GM19025 (cell line): ENCODE data around the gene DNAJB2.
"Not testable (repeated sequence)": the region's sequence is repeated elsewhere in the genome, so short reads cannot be mapped to it uniquely, and the experiment has no call there.

Source experiments
- ATAC-seq: cut with Tn5 transposase; IDR thresholded peaks from one replicate; pipeline ENCODE4 v1.9.1; 2021; ENCODE audit warnings: mild to moderate bottlenecking, low read depth, moderate library complexity; ENCODE audit not compliant: unreplicated experiment

Gene DNAJB2

DNA sequence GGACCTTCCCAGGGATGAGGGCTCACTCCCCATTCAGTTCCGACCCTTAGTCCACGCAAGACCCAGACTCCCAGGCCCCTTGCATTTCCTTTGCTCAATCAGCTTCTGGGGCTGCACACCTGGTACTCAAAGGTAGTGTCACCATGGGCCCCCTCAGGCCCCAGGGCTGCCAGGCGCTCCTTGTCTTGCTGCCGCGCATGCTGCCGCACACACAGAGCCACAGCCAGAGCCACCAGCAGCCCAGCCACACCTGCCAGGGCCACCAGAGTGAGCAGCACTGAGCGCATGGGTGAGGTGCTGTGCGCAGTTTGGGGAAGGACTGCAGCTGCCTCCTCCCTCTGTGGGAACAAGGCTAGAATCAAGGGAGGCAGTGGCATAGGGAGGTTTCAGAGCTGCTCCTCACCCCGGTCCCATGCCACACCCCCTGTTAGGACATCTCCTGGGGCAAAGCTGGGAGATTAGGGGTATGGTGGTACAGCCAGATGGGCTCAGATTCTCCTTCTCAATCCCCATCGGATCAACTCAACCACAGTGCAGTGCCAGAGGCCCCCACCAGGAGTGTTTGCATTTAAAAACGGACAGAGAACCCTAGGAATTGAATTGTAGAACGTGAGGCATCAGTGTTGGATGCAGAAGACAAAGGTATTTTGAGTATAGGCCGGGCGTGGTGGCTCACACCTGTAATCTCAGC is 18.7 kb downstream of the DNAJB2 start:
- ATAC-seq = no peak

DNA sequence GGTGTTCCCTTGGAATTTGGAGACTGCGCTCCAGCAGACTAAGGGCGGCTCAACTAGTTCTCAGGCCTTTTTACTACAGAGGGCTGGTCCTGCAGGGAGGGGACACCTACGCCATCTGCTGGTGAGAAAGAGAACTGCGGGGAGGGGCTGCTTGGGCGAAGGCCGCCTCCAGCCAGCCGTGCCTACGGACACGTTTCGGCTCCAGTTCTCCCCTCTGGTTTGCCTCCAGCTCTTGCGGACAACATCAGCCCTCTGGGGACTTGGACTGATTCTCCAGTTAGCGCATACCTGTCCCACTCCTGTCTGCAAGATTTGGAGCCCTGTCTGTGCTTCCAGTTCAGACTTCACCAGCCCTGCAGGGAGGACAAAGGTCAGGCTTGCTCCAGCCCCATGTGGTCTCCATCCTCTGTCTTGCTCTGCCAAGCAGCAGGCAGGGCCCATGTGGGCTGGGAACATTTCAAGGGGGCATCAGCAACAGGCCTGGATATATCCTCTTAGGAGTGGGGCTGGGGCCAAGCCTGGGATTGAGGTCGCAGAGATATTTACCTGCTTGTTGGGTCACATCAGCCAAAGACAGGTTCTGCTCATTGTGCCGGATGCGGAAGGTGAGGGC is 19.7 kb downstream of the DNAJB2 start:
- ATAC-seq = no peak

DNA sequence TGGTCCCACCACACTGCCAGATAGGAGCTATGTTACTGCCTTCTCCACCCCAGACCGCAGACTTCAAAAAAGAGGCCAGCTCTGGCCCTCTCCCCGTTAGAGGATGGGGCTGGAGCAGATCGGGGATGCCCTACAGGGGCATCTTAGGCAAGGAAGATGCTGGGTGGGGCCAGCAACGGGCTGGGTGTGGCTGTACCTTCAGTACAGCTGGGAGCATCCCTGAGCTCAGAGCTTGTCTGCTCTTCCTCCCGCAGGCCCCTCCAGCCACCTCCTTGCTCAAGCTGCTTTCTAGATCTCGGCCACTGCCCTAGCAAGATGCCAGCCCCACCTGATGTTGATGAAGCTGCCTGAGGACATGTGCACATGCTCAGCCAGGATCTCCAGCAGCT is 20.2 kb downstream of the DNAJB2 start:
- no peak for ATAC-seq

DNA sequence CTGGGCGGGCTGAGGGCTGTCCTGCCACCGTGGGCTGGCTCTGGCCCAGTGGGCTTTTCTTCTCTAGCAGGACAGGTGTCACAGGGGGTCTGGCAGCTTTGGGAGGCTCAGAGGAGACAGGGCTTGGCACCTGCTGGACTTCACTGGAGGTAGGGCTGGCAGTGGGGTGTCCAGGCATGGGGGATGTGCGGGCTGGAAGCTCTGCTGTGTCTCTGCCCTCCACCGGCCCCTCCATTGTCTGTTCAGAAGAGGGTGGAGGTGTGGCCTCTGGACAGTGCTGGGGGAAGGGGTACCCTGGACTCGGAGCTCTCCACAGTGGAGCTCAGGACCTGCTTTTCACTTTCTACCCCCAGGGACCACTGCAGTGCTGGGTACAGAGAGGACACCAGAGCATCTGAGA is 20.9 kb downstream of the DNAJB2 start:
- no peak for ATAC-seq

DNA sequence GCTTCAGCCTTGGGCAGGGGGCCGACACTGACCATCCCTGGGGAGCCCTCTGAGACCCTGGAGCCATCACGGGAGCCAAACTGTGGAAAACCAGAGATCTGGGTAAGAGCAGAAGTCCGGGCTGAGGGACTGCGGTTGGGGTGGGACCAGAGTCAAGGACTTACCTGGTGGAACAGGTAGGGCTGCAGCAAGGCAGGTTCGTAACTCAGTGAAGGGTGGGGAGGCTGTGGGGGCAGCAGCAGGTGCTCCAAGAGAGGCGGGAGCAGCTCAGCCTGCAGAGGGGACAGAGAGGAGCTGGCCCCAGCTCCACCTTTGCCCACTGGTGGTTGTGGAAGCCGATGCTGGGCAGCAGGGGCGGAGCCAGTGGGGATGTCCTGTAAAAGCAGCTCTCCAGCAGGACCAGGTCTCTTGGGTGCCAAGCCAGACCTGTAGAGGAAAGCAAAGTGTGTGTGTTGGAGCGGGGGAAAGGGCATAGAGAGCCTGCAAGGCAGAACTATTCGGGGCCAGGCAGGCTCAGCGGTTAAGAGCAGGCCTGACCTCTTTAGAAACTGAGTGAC is 23.3 kb downstream of the DNAJB2 start:
- ATAC-seq = no peak

DNA sequence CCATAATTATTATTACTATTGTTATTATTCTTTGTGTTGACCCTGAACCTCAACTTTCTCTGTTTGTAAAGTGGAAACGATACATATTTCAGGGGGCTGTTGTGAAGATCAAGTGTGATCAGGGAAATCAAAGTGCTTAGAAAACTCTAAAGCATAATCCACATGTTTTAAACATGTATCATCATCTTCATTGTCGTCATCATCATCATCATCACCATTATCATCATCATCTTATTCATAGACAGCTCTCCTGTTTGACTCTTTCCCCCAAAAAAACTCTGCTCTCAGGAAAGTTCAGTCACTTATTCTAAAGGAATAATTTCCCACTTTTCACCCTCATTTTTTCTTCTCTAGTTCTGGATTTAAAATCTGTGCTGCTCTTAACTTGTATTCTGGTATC is 25.1 kb downstream of the DNAJB2 start:
- no peak for ATAC-seq

DNA sequence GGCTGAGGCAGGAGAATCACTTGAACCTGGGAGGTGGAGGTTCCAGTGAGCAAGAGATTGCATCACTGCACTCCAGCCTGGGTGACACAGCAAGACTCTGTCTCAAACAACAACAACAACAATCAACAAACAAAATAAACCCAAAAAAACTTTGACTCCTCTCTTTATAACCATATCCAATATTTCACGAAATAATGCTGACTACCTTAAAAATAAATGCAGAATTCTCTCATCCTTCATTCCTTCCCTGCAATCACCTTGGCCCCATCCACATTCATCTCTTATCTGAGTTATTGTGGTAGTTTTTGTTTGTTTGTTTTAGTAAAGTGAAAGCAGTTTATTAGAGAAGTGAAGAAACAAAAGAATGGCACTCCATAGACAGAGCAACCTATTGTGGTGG is 26.9 kb downstream of the DNAJB2 start:
- ATAC-seq = no peak

DNA sequence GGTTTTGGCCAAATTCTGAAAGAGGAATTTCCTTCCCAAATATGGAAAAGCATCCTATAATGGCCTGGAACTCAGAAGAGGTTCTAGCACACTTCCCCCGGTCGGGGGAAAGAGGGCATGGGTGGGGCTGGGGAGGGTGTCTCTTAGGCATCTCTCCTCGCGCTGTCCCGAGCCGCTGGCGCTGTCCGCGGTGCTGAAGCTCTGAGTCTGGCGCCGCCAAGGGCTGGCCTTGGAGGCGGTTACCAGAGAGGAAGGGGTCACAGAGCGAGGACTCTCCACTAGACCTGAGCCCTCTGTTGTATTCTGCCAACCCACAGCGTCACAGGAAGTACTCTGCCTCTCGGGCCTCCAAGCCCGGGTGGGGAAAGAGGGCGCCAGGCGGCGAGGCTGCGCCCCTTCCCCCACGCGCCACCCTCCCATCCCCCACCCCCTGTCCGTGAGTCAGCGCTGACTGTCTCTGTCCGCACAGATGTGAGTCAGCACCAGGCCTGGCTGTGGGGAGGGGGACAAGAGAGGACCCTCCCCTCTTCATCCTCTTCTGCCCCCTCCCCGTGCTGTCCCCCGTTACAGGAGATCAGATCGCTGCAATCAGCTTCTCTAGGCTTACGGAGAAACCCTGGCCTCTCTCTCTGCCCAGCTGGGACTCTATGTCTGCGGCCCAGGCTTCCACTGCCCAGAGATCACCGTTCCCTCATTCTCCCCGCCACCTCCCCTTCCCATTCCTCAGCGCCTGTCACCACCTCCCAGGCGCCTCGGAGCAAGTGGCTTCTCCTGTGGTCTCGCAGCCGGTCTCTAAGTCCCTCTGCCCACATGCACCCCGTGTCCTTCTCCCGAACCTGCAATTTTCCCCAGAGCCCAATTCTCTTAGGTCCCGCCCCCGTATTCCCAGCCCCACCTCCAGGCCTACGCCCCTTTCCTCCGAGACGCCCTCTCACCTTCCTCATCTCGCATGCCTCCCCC is 29.3 kb downstream of the DNAJB2 start:
- ATAC-seq = no peak

DNA sequence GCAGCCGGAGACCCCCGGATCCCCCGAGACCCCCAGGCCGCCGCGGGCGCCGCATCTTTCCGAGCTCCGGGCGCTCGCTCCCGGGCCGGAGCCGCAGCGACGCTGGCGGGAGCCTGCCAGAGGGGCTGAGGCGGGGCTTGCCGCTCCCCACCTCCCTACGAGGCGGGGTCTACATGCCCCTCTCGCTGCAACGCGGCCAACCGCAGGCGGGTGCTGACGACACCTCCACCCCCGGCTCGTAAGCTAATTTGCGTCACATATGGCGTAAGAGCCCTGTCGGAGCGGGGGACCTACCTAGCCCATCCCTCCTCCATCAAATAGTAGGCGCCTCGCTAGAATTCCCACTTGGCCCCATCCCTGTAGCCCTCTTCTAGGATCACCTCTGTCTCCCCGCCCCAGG is 30.1 kb downstream of the DNAJB2 start, which contains the start of gene PTPRN:
TSS of gene PTPRN (minus strand) at position 124 of the 400 bp plus-strand sequence. CDS start at position 55, 69 bp downstream.
- ATAC-seq = no peak

DNA sequence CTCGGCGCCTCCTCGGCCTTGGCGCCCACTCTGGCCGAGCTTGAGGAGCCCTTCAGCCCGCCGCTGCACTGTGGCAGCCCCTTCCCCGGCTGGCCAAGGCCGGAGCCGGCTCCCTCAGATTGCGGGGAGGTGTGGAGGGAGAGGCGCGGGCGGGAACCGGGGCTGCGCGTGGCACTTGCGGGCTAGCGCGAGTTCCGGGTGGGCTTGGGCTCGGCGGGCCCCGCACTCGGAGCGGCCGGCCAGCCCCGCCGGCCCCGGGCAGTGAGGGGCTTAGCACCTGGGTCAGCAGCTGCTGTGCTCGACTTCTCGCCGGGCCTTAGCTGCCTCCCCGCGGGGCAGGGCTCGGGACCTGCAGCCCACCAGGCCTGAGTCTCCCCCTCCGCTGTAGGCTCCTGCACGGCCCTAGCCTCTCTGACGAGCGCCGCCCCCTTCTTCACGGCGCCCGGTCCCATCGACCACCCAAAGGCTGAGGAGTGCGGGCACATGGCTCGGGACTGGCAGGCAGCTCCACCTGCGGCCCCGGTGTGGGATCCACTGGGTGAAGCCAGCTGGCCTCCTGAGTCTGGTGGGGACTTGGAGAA is 33.6 kb downstream of the DNAJB2 start:
- not testable (repeated sequence) for ATAC-seq

DNA sequence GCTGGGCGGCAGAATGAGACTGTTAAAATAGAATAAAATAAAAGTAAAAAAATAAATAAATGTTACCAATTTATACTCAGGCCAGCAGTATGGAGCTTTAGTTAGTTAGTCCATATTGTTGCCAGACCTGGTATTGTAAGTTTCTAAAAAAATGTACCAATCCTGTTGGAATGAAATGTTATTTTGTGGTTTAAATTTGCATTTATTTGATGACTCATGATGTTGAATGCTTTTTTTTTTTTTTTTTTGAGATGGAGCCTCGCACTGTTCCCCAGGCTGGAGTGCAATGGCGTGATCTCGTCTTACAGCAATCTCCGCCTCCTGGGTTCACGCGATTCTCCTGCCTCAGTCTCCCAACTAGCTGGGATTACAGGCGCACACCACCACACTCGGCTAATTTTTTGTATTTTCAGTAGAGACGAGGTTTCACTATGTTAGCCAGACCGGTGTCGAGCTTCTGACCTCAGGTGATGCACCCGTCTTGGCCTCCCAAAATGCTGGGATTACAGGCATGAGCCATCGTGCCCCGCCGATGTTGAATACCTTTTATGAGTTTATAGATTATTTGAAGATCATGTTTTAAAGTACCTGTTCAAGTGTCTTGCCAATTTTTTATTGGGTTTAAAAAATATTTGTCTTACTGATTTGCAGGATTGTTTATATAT is 35.8 kb downstream of the DNAJB2 start:
- no peak for ATAC-seq

DNA sequence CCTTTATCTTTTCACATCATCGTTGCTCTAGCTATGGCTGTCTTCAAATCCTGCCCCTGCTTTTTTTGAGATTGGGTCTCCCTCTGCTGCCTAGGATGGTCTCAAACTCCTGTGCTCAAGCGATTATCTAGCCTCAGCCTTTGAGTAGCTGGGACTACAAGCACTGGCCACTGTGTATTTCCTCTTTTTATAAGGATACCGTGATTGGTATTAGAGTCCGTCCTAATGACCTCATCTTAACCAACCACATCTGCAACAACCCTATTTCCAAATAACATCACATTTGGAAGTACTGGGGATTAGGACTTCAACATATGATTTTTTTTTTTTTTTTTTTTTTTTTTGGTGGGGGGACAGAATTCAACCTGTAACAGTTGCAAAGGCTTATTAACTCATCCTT is 44.3 kb downstream of the DNAJB2 start:
- no peak for ATAC-seq

DNA sequence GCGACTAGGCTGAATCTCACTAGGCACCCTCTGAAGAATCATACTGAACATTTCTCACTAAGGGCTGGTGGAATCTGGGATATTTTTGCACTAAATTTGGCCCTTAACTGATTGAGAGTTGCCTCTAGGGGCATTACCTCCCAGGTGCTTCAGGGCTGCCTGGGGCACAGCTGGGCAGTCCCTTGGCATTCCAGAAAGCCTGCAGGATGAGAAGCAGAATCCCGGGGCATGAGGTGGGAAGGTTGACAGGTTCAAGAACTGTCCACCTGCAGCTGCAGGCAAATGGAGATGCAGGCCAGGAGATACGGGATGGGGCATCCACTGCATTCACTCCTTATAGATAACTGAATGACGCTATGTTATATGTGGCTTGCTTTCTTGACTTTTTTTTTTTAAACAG is 46.0 kb downstream of the DNAJB2 start:
- no peak for ATAC-seq

DNA sequence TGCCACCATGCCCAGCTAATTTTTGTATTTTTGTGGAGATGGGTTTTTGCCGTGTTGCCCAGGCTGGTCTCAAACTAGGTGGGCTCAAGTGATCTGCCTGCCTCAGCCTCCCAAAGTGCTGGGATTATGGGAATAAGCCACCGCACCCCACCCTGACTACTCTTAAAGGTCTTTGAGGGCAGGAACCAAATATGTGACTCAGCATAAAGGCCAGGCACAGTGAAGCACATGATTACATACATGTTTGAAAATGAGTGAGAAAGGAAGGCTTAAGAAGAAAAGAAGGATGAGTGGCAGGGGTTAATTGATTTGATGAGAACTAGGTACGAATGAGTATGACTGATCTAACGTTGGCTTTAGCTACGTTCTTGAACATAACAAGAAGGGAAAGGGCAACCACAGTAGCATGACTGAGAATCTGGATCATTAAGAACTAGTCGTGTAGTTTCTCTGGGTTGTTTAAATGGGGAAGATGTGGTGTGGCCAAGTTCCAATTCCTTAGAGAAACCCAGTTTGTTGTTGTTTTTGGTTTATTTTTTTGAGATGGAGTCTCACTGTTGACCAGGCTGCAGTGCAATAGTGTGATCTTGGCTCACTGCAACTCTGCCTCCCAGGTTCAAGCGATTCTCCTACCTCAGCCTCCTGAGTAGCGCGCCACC is 46.6 kb downstream of the DNAJB2 start:
- no peak for ATAC-seq

DNA sequence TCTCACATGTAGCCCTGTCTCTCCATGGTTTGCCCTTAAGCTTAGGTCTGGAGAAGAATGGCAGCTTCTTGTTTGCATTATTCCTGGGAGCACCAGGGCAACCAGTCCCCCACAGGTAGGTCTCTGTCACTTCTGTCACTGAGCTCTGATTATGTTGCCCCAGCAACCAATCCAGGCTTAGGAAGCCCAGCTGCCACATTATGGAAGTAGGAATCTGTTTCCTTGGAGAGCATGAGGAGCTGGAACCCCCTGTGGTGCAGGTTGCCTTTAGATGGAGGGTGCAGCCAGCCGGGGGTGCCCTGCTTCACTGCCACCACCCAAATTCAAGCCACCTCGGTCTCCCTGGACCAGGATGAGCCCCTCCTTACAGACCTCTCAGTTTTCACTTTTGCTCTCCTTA is 48.6 kb downstream of the DNAJB2 start:
- no peak for ATAC-seq

DNA sequence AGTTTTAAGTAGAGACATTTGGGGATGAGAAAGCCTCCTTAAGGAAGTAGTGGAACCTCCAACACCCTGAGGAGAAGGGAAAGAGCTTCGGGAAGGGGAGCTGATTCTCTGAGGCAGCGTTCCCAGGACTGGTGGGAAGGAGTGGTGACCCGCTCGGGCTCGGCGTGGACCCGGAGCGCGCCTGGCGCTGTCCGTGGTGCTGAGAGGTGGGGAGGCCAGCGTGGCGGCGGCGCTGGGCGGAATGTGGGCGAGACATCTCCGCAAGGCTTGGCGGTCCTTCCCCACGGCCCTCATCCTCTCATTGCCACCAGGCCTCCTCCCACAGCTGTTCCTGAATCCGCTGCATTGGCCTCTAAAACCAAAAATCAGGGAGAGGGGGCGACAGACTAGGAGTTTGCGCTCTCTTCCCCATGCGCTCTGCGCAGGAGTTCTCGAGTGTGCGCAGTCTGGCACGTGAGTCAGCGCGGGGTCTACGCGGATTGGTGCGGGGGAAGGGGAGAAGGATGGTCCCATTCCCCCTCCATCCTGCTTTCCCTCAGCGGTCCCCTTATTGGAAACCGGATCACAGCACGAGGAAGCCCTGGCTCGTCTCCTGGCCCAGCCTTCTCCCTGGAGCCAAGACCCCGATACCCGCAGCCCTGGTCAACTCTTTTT is 52.5 kb downstream of the DNAJB2 start:
- ATAC-seq = no peak

DNA sequence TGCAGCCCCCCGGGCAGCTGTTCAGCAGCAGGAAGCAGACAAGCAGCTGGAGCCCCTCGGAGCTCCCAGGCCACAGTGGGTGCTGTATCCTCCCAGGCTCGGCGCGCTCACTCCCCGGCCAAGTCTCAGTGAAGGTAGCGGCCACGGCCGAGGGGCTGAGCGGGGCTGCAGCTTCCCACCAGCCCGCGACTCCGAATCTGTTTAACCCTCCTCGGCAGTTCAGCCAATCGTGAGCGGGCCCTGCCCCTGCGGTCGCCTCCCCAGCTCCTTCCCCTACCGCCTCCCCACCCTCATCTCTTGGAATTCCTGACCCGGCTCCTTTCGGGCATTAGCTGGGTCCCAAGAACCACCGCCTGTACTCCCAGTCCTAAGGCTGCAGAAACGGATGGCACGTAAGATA is 53.4 kb downstream of the DNAJB2 start, which contains the start of gene RESP18:
TSS of gene RESP18 (minus strand) at position 203 of the 400 bp plus-strand sequence.
- no peak for ATAC-seq

DNA sequence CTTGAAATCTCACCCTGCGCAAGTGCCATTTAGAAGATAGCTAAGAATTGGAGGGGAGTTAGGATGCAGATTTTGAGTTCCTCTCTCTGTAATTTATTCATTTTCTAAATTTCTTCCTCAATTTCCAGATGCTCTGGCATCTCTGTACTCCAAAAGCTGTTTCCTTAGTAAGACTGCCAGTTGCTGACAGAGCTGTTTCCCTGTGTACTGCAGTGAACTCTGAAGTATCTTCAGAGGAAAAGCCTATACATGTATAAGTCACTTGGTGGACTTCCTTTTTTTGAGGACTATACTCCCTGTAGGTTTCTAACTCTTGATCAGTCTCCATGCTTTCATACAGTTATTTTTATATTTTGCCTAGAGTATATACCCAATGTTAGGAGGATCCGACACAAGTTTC is 54.9 kb downstream of the DNAJB2 start:
- no peak for ATAC-seq

DNA sequence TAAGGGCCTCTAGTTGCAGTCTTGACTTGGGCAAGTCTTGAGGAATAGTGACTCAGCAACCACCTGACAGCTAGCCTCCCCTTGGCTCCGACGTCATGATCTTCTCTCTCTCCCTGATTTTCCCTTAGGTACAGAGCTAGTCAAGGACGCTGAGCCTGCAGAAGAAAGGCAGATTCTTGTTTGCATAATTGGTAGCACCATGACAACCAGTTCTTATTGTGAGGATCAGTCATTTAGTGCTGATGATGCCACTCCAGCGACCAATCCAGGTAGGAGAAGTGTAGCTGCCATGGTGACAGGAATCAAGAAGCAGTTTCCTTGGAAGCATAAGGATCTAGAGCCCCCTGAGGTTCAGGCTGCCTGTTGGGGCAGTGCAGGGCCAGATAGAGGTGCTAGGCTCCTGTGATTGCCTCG is 56.2 kb downstream of the DNAJB2 start:
- ATAC-seq = no peak
